Breast epithelium (tissue), 3 donors: Measurements from ENCODE around the gene PRDM16.

Source experiments
- POLR2A ChIP-seq: fragments of 450-650 bp; IDR thresholded peaks from one replicate; pipeline ENCODE4 v1.6.1; 2016; ENCODE audit warnings: antibody characterized with exemption, mild to moderate bottlenecking, moderate library complexity
- TF ChIP-seq, protein P1 (sequence below), 3 donors: fragments of 450-650 bp; IDR thresholded peaks; one replicate each; pipeline ENCODE4 v1.5.1; 2016 to 2017; ENCODE audit warnings: antibody characterized with exemption in 3 of 3, mild to moderate bottlenecking in 3 of 3, moderate library complexity in 3 of 3

DNA sequence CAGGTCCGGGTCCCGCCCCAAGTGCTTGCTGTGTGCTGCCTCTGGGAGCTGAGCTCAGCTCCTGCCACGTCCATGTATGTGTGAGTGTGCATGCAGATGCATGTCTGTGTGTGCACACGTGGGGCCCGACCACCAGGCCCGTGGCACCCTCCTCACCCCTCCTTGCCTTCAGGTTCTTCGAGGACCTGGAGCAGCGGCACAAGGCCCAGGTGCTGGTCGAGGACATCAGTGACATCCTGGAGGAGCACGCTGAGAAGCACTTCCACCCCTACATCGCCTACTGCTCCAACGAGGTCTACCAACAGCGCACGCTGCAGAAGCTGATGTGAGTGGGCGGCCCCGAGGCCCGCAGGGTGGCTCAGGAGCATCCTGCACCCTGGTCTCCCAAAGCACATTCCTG lies 403.9 kb downstream of the PRDM16 start:
- TF ChIP-seq POLR2A, result no peak
- TF ChIP-seq, protein P1, sequence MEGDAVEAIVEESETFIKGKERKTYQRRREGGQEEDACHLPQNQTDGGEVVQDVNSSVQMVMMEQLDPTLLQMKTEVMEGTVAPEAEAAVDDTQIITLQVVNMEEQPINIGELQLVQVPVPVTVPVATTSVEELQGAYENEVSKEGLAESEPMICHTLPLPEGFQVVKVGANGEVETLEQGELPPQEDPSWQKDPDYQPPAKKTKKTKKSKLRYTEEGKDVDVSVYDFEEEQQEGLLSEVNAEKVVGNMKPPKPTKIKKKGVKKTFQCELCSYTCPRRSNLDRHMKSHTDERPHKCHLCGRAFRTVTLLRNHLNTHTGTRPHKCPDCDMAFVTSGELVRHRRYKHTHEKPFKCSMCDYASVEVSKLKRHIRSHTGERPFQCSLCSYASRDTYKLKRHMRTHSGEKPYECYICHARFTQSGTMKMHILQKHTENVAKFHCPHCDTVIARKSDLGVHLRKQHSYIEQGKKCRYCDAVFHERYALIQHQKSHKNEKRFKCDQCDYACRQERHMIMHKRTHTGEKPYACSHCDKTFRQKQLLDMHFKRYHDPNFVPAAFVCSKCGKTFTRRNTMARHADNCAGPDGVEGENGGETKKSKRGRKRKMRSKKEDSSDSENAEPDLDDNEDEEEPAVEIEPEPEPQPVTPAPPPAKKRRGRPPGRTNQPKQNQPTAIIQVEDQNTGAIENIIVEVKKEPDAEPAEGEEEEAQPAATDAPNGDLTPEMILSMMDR (IDR thresholded peaks at IDR 0.05), result no peak
